Stromal cell of bone marrow (primary cell): ENCODE results near the gene BTN2A1.

Source experiments
- DNase-seq: peaks from one replicate; pipeline ENCODE4 v3.0.0-alpha.2; 2012; ENCODE audit warnings: low read depth

BTN2A1 gene

DNA sequence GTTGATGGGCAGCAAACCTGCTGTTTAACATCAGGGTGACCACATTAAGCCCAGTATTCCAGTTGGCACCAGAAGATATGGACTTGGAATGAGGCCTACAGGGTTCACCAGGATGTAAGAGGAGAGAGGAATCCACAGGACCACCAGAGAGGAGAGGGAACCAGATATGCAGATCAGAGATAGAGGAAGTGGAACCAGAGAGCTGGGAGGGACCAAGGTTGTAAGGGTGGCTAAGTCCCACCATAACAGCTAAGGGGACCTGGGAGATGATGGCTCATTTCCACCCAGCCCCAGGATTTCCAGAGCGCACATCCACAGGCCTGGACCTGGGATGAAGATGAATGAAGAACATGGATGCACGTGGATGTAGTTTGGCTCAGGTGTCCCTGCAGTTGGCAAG, 11.1 kb downstream of the BTN2A1 start:
- DNase-seq = no peak

DNA sequence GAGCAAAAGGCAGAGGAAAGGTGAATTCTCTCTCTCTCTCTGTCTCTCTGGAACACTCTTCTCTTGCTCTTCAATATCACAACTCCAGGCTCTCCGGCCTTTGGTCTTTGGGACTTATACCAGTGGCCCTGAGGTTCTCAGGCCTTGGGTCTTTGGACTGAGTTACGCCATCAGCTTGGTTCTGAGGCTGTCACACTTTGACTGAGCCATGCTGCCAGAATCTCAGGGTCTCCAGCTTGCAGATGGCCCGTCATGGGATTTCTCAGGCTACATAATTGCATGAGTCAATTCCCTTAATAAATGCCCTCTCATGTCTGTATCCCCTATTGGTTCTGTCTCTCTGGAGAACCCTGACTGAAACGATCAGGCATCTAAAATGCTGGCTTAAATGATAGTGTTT, 12.9 kb downstream of the BTN2A1 start:
- no peak for DNase-seq

DNA sequence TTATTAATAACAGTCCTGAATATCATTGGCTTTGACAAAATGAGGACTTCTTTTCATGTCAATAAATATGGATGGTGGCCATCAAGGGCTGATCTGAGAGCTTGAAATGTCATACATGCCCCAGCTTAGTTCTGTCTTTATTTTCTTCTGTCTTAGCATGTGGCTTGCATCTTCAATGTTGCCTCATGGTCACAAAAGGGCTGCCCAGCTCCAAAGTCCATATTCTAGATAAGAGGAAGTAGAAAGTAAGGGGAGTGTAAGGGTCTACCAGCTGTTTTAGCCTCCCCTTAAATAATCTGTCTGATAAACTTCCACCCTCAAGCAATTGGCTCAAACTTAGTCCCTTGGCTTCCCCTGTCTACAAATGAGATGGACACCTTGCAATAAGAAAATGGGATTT, 14.2 kb downstream of the BTN2A1 start:
- no peak for DNase-seq

DNA sequence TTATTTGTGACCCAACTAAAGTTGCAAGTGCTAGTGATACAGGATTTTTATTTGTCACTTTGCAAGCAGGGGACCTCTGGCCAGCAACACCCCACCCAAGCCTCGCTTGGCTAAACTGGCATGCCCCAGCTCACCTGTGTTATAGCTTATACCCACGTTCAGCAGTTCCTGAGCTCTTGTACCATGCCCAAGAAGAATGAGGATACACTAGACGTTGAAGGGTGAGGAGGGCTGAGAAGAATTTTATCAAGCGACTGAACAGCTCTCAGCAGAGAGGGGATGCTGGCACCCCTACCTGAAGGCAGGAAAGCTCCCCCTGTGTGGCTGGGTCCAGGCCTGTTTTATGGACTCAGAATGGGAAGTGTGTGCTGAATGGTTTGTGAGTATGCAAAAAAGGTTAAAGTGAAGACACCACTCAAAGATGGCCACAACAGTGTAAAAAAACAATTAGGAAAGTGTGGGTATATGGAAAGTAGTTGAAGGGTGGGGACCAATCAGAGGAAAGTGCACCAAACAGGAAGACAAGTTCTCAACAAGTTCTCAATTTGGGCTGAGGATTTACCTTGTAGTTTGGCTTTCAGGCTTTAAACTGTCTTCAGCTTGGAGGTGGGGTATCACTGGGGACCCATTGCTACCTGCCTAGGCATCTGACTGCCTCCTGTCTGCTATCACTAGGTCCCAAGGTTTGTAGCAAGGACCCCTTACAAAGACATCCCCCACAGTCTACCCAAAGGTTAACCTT, 15.0 kb downstream of the BTN2A1 start:
- DNase-seq = no peak

DNA sequence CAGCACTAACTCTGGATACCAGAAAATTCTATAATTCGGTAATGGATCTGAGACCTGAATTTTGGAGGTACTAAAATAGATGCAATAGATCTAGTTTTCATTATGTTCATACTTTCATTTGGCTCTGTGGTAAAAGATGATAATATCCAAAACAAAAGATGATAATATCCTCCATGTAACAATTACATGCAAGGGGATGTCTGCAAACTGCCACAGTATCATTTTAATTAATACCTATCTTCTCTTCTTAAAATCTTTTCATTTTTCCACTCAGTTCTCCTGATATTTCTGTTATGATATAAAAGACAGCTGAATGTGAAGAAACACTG, 15.6 kb downstream of the BTN2A1 start:
- no peak for DNase-seq

DNA sequence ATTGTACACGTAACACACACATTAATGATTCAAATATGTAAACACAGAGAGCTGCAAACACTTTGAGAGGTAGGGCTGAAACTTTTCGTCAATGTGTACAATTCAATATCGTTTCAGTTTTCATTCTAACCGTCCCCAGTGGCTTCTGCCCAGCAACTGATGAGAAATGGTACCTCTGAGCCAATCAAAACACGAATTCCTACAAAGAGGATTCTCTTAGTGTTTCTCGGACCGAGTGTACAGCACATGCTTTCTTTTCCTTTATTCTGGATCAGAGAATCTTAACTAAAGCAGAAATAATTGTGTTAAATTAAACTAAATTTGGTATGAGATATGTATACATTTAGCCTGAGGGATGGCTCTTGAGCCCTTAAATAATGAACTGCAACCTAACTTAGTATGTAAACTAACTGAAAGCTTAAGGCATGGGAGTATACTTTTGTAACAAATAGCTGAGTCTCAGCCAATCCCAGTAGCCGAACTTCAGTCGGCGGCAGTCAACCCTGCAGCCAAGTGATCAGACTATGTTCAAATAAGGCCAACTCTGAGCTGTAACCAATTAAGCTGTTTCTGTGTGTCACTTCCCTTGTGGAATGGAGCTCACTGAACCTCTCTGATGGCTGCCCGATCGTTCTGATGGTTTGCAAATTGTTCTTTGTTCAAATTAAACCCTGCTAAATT, 16.1 kb downstream of the BTN2A1 start:
- DNase-seq = peak; percentile 93

DNA sequence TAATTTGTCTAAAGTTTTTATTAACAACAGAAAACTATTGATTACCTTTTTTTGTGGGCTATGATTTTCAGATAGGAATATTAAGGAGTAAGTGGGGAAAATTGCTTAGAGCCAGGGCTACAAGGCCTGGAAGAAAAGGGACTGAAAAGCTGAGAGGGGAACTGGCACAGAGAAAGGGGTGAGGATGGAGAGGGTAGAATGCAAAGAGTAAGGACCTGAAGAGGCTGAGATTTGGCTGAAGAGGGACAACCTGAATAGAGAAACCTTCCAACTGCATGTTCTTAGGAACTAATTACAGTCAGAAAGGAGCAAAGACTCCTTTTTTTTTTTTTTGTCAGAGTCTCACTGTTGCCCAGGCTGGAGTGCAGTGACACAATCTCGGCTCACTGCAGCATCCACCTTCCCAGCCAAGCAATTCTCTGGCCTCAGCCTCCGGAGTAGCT, 16.7 kb downstream of the BTN2A1 start:
- DNase-seq = no peak

DNA sequence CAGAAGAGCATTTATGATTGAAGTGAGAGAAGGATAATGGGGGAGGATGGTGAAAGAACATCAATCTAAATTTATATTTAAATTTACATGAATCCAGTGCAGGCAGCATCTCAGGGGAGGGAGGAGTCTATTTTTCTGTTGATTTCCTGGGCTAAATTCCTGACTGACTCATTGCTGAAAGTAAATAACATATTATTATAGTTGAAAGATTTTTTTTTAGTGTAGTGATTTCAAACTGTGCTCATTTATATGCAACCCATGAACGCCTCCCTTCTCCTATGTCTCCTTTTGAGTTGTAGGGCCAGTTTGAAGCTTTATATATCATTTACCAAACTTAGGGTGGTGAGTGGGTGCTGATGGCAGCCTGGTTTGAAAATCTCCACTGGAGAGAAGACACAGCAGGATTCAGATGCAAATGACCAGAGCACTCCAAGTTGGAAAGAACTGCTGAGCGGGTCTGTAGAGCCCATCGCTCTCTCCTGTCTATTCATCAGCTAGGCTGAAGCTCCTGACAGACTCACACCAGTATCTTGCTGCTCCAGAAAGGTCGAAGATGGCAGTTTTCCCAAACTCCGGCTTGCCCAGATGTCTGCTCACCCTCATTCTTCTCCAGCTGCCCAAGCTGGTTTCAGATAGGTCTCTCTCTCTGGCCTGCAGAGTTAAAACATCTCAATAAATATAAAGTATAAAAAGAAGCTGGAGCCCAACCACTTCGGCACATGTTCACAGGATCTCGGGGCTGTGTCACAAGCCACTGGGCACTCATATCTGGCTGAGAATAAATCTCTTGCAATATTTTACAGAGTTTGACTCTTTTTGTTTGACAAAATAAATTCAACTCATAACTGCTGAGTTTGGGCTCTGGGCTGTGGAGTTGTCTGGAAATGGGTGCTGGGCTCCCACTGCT, 18.3 kb downstream of the BTN2A1 start:
- no peak for DNase-seq

DNA sequence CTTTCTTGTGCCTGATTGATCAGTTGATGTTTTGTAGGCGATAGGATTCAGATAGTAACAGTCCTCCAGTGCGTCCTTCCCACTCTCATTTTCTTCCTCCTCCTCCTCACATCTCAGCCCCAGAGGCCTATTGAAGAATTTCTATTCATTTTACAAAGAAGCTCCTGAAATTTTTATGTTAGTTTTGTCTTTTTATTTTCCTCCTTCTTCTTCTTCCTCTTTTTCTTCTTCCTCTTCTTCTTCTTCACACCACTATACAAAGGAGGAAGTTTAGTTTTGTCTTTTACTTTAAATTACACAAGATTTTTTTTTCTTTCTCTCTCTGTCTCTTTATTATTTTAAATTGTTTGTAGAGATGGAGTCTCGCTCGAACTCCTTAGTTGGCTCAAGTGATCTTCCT, 19.1 kb downstream of the BTN2A1 start:
- DNase-seq = no peak

DNA sequence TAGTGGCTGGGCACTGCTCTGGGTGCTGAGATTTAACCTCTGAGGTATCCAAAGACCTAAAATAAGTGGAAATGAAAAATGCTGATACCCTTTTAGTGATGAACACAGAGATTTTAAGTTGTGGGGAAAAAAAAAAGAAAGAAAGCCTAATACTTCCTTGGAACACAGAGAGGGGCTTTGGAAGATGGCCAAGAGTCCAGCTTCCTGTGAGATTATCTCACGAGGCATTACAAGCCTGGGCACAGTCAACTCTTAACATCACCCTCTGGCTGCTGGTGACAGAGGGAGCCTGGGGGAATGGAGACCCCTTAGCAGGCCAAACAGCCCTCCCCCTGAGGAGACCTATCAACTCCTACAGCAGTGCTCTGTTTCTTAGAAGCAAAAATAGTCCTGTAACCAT, 19.7 kb downstream of the BTN2A1 start:
- DNase-seq = no peak

DNA sequence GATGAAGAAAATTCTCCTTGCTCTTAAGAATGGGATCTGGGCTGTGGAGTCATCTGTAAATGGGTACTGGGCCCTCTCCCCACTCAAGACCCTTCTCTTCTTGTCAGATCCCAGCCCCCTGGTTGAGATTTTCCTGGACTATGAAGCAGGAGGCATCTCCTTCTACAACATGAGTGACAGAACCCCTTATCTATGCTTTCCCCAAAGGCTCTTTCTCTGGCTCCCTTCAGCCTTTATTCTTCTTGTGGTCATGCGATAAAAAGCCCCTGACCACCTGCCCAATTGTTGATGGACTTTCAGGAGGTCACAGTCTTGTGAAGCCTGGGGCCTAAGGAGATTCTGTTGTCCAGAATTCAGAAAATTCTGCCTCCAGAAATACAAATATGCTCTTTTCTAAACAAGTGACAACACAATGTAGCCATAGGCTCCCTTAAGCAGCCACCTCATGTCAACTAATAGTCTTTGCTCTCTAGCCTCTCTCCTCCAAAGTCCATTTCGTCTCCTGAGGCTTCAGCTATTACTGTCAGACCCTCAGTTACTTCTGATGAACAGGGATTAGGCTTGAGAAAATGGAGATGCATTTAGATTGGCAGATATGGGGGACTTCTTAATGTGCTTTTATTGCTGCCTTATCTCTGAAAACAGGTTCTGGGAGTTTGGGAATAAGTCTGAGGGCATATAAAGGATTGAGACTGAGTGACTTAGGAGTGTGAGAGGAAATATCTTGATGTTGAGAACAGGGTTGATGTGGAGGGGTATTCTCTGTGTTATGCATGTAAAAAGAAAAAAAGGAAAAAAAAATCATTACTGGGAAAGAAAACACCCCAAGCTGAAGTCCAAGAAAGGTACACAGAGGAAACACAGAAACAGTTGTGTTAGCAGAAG, 20.6 kb downstream of the BTN2A1 start:
- DNase-seq = no peak

DNA sequence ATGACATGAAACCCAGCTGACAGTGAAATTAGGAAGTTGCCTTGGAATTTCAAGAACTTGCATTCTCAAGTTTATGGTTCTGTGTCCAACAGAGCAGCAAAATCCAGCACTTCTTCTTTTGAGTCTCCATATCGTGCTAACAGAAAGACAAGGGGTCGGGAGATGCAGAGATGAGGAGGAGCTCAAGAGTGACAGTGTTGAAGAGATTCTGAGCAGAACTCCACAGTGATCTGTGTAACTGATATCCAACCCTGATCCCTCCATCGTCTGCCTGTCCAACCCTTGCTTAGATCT, 21.2 kb downstream of the BTN2A1 start:
- DNase-seq = no peak

DNA sequence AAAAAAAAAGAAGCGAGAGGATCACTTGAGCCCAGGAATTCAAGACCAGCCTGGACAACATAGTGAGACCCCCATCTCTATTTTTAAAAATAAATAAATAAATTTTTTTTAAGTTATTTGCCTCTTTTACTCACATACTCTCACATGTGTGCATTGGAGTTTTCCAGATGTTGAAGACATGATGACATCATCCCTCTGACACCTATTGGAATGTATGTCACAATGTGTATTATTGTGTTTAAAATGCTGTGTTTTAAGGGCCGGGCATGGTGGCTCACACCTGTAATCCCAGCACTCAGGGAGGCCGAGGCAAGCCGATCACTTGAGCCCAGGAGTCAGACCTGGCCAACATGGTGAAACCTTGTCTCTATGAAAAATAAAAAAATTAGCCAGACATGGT, 24.6 kb downstream of the BTN2A1 start:
- no peak for DNase-seq

DNA sequence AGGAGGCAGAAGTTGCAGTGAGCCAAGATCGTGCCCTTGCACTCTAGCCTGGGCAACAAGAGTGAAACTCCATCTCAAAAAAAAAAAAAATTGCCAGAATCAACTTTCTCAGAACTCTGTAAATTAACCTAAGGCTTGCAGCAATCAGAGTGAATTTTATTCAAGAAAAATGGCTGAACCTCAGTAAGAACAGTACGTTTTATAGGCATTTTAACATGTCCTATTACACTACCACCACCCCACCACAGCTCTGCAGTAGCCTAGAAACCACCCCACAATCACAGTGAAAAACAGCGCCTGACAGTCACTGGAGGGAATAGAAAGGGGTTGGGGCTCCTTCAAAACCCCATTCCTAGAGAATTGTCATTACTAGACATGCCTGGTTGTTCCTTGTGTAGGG, 26.0 kb downstream of the BTN2A1 start:
- DNase-seq = no peak

DNA sequence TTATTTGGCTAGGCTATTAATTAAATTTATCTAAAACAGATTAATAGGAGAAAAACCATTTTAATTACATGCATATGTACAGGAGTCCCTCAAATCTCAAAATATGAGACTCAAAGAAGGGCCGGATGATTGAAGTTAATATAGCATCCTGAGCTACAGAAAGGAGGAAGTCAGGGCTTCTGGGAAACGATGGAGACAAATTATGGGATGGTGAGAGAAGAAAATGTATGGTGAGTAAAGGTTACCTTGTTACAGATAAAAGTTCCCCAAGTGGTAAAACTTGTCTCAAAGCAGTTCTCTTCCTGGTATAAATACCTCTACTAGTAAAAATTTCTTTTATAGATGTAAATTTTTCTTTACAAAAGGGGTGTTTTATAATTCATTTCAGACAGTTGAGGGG, 26.4 kb downstream of the BTN2A1 start:
- no peak for DNase-seq

DNA sequence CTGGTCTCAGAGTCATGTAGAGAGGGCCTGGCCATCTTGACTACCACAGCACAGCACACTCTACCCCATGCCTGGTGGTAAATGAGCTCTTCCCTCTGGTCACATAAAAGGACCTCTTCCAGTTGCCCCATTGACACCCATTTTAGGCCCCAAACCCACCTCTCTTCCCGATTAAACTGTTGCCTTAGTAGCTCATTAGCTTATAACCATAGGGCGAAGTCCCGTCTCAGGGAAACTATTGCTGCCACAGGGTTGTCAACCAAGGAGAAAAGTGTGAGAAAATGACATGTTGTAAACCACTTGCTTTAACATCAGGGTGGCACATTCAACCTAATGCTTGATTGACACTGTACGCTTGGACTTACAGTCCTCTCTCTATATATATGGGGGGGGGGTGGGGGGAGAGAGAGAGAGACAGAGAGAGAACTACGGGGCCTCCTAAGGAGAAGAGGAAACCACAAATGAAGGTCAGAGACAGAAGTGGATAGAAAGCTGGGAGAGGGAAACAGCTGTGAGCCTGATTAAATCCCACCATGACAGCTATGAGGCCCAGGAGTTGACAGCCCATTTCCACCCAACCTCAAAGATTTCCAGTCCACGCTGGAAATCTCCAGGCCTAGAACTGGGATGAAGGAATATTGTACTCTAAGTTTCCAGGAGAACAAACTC, 27.5 kb downstream of the BTN2A1 start:
- DNase-seq = no peak

DNA sequence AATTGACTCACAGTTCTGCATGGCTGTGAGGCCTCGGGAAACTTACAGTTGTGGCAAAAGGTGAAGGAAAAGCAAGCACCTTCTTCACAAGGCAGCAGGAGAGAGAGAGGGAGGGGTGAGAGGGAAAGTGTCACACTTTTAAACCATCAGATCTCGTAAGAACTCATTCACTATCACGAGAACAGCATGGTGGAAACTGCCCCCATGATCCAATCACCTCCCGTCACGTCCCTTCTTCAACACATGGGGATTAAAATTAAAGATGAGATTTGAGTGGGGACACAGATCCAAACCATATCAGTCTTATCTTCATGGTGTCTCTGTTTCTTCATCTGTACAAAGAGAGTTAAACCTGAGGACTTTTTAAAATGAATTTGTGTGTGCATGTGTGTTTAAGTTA, 28.6 kb downstream of the BTN2A1 start:
- no peak for DNase-seq

DNA sequence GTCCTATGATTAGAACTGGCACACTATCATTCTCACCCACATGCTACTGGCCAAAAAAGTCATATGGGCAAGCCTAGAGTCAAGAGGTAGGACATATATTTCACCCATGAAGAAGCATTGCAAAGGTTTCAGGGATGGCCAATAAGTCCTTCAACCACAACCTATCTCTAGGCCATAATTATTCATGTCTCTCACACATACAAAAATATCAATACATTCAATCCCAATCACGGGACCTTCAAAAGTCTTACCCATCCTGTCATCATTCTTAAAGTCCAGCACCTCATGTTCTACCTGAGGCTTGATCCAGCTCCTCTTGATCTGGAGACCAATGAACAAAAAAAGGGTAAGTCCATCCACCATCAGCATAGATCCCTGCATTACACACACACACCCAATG, 29.7 kb downstream of the BTN2A1 start:
- DNase-seq = no peak

DNA sequence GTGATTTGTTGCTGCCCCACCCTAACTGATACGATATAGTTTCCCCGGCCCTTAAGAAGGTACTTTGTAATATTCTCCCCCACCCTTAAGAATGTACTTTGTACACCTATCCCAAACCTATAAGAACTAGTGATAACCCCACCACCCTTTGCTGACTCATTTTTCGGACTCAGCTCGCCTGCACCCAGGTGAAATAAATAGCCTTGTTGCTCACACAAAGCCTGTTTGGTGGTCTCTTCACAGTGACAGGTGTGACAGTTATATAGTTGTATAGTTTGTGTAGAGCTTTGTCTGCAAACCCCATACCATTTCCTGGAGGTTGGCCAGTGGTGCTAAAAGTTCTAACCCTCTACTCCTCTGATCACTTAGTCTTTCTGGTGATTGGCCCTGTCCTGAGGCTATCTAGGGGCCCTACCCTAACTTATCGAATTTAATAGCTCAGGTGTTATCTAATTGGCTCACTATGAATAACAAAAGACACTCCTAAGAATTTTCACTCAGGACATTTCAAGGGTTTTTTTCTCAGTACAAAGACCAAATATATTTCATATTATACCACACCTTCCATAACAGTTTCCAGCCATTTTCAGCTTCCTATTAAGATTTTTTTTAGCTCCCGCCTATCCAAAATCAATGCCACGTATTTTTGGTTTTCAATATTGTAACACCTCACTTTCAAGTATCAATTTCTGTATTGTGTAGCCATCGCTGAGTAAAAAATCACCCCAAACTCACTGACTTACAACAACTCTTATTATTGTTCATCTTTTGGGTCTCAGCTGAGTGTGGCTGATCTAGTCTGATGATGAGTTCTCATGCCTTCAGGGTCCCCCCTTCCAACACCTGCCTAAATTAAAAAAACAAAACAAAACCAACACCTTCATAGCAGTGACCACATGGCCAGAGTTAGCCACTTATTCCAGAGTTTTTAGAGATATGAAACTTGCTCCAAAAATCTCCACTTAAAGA, 32.5 kb downstream of the BTN2A1 start:
- no peak for DNase-seq

DNA sequence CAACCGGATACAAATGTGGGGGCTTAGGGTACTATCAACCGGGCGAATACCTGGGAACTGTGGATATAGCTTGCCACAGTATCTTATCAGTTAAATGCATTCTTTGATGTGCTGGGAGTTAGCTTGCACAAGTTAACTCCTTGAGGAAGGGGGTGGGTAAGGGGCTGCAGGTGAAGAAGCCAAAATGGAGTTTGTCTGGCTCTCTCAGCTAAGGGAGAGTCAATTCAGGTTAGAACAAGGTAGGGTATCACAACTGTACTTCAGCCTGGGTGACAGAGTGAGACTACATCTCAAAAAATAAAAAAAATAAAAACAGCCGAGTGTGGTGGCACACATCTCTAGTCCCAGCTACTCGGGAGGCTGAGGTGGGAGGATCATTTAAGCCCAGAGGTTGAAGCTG, 33.8 kb downstream of the BTN2A1 start:
- DNase-seq = no peak
